ENCODE measurements around the gene PLCXD1.

PLCXD1 gene

DNA sequence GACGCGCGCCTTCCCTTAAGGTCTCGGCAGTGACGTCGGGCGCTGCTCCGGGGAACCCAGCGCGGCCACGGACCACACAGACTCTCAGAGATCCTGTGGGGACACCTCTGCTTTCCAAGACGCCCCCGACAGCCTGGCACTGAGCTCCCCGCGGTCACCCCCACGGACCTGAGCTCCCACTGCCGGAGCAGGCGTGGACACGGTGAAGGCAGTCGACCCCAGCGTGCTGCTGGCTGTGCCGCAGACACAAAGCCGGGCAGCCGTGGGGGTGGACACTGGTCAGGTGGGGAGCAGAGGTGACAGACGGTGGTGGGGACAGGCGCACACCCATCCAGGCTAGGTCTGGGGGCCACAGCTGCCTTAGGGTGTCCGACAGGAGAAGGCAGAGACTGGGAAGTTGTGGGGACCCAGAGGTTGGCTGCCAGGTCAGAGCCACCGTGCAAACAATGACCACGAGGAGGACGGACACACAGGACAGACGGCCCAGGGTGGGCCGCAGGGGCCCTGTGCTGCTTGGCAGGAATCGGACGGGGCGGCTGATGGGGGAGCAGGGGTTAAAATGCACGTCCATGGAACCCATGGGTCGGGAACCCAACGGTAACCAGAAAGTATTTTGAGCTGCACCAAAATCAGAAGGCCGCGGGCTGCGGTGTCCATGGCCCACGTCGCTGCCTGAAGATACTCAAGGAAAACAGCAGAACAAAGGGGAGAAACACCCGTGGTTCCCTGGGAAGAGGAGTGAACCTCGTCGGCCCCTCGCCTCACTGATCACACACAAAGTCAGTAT, 54.0 kb downstream of the PLCXD1 start:
- DNase-seq (ENCODE audit: low read depth in 3 of 3) = no peak

DNA sequence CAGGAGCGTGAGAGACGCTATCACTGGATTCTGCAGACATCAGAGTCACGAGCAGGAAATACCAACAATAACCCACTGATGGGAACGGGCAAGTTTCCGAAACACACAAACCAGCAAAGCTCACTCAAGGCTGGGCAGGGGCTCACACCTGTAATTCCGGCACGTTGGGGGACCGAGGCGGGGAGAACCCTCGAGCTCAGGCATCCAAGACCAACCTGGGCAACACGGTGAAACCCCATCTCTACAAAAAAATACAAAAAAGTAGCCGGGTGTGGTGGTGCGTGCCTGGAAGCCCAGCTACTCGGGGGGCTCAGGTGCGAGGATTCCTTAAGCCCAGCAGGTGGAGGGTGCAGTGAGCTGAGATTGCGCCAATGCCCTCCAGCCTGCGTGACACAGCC, 54.6 kb downstream of the PLCXD1 start:
- DNase-seq (ENCODE audit: low read depth in 3 of 3) = no peak

DNA sequence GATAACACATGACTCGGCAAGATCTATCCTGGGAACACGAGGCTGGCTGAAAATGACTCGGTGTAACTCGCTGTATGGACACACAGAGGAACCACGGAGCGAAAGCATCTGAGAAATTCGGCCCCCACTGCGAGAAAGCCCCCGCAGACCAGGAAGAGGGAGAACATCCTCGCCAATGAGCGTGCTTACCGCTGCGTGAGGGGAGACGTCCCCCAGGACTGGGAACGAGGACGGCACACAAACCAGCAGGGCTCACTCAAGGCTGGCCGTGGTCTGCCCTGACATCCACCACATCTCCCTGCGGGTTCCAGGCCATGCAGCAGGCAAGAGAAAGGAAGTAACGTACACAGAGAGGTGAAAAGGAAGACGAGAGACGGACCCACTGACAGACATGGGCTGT, 55.0 kb downstream of the PLCXD1 start:
- no peak for DNase-seq (ENCODE audit: low read depth in 3 of 3)

GRCh38 chrX:337331-337831, 56.2 kb downstream of the PLCXD1 start:
- DNase-seq (ENCODE audit: low read depth in 3 of 3) = no peak

GRCh38 chrX:338281-338835, 57.2 kb downstream of the PLCXD1 start:
- DNase-seq (ENCODE audit: low read depth in 3 of 3) = no peak

DNA sequence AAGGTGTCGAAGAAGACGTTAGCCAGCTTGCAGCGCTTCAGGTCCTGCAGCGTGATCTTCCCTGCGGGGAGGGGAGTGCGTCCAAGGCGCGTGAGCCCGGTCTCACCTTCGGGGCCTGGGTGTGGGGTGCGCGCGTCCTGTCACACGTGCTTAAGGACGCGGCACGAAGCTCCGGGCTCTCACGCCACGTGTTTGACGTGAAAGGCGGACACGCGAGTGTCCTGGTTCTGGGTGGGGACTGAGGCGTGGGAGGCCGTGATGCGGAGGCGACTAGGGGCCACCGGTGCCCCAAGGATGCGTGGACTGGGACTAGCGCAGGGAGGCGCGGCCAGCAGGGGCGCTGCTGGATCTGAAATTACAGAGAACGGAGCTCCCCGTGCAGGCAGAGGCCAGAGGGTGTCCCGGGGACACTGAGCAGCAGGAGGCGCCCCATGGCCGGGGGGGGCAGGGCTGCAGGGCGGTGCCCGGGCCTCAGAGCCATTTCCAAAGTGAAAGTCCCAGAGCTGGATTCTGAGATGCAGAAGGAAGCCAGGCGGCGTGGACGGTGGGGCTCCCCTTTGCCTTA, 57.7 kb downstream of the PLCXD1 start:
- DNase-seq (ENCODE audit: low read depth in 3 of 3) = no peak

- no peak for DNase-seq (ENCODE audit: low read depth in 3 of 3)
Observed at GRCh38 chrX:340121-340520, 58.9 kb downstream of the PLCXD1 start.

DNA sequence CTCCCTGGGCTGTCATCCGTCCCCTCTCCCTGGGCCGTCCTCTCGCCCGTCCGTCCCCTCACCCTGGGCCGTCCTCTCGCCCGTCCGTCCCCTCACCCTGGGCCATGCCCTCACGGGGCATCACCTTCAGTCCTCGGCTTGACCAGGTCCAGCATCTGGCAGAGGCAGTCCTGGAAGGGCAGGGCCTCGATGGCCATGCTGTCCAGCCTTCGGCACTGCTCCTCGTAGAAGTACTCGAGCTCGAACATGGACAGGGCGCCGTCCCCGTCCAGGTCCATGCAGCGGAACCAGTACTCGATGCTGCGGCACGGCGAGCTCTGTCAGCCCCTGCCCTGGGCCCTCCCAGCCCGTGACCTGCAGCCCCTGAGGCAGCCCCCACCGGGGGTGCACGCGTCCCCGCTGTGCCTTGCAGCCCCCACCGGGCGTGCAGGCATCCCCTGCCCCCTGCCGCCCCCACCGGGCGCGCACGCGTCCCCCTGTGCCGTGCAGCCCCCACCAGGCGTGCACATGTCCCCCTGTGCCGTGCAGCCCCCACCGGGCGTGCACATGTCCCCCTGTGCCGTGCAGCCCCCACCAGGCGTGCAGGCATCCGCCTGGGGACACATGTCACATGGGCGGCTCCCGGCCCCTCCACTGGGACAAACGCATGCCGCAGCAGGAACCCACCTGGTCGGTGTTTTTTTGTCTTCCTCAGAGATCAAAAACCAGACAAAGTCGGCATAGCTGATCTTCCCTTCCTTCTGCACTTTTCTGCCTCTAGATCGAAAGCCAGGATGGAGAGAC, 59.7 kb downstream of the PLCXD1 start:
- DNase-seq (ENCODE audit: low read depth in 3 of 3) = no peak

DNA sequence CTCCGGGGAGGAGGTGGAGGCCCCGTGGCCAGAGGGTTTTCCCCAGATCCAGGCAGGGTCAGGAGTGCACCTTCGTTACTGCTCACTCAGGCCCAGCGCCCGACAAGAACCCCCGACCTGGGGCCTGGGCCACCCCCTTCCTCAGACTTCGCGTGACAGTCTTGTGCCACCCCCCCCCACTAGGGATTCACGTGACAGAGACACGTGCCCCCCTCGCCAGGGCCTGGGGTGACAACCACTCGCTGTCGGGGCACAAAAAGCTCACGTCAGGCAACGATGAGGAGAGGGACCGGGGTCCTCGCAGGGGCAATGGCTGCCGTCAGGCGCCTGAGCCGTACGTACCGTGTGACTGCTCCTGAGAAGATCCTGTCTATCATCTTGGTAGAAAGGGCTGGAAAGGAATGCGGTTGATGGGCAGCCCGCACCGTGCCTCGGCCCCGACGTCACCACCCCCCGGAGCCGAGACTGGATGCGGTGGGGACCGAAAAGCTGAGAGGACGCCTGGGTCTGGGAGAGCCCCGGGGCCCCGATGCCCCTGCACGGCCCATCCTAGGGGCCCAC, 60.4 kb downstream of the PLCXD1 start:
- no peak for DNase-seq (ENCODE audit: low read depth in 3 of 3)

GRCh38 chrX:344371-344901, 63.3 kb downstream of the PLCXD1 start:
- no peak for DNase-seq (ENCODE audit: low read depth in 3 of 3)

GRCh38 chrX:345020-345925, 64.1 kb downstream of the PLCXD1 start:
- no peak for DNase-seq (ENCODE audit: low read depth in 3 of 3)

DNA sequence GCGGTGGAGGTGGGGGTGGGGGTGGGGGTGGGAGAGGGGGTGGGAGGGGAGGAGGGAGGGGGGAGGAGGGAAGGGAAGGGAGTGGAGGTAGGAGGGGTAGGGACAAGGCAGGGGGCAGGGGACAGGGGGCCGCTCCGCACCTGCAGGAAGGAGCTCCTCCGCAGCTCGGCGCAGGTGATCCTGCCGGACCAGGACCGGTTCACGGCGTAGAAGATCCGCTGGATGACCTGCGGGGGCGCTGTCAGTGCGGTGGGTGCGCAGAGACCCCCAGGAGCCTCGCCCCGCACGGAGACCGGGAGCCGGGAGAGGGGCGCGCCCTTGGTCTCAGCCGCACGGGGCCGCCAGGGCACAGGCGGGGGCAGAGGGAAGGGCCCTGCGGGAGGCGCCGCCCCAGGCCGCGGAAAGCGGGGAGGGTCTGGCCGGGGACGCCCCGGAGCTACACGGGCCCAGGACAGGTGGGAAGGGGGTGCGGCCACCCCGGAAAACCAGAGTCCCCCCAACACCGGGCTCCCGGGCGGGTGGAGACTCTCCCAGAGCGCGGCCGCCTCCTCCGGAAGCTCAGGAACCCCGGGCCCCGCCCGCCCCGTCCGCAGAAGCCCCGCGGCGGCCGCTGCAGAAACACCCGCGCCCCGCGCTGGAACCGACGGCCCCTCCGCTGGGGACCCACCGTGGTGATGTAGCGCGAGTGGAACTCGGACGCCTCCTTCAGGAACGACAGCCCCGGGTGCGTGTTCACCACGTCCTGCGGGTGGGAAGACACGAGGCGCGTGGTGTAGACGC, 65.0 kb downstream of the PLCXD1 start:
- no peak for DNase-seq (ENCODE audit: low read depth in 3 of 3)

DNA sequence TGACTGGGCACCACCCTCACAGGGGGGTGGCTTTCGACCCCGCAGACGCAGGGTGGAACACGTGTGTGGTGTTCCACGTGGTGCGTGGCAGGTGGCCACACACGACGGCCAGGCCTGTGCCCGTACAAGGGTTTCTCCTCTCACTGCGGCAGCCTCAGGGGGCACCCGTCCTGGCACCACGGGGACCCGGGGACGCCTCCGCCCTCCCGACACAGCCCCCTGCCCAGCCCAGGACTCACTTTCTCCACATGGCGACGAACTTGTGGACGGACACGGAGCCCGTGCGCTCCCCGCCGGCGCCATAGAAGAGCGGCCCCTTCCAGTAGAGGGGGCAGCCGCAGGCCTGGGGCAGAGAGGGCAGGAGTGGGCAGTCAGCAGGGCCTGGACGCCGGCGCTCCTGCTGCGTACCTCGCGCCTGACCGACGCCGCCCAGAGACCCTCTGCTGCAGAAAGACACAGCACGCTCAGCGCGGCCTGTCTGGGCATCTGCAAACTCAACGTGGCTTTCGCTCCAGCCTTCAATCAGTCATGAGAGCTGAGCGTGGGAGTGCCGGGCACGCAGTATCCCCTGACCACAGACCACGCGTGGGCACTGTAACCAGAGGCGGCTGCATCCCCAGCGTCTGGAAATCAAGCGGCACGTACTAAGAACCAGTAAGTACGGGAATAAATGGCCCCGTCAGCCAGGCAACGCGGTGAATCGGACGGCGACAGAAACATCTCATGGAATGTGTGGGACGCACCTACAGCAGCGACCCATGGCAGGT, 66.4 kb downstream of the PLCXD1 start:
- DNase-seq (ENCODE audit: low read depth in 3 of 3) = no peak

DNA sequence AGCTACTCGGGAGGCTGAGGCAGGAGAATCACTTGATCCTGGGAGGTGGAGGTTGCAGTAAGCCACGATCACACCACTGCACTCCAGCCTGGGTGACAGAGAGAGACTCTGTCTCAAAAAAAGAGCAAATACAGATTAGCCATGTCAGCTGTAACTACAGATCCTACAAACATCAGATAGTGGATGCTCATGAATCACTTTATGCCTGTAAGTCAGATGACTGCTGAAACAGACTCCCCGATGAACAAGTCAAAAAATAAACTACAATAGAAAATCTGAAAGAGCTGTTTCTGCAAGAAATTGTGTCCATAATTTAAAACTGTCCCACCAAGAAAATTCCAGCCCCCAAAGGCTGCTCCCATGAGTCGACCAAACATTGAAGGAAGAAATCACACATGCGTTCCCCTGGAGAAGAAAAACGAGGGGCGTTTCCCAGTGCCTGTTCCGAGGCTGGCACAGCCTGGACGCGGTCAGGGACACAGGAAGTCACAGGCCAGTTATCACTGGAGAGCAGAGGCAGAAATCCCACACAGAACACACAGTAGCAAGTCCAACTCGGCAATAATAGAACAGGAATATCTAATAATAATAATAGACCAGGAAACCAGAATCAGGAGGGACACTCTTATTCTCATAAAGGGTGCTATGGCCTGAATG, 67.4 kb downstream of the PLCXD1 start:
- DNase-seq (ENCODE audit: low read depth in 3 of 3) = no peak

GRCh38 chrX:349196-349595, 68.0 kb downstream of the PLCXD1 start:
- no peak for DNase-seq (ENCODE audit: low read depth in 3 of 3)

DNA sequence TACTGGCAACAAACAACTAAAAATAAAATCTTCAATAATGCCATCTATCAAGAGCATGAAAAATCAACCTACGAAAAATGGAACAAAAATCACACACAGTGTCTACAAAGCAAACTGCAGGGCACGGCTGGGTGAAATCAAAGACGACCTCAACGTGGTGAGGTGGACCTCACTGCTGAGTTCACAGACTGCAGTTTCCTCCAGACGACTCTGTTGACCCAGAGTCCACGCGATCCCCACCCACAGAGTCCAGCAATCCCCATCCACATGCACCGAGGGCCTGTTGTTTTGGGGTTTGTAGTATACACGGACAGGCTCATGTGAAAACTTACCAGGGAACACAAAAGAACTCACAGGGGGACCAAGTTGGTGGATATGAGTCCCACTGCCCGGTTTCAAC, 68.5 kb downstream of the PLCXD1 start:
- no peak for DNase-seq (ENCODE audit: low read depth in 3 of 3)

DNA sequence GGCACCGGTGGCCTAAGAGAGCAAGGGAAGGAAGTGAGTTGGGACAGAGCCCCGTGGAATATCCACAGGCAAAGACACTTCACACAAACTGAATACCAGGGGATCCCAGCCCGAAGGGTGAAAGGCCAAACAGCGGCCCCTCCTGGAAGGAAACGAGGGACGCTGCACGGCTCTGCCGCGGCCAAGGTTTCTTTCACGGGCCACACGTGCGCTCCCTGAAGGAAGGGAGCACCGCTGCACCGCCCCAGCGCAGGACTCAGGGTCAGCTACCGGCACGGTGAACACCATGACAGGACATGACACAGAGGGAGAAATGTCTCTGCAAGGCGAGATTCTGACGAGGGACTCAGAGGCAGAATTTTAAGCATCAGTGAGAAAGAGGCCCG, 69.0 kb downstream of the PLCXD1 start:
- DNase-seq (ENCODE audit: low read depth in 3 of 3) = no peak

- DNase-seq (ENCODE audit: low read depth in 3 of 3) = no peak
Observed at GRCh38 chrX:350534-351323, 69.5 kb downstream of the PLCXD1 start.
